Cardiac muscle cell (in vitro differentiated cells and primary cell): ENCODE results near the gene IFI6. TPM values are rescaled to one million over a fixed set of nuclear protein-coding genes. Genes with fewer than 3 reads are reported as not detected.
"Not testable (repeated sequence)": the region's sequence is repeated elsewhere in the genome, so short reads cannot be mapped to it uniquely, and the experiment has no call there.

Experiments used
- DNase-seq, 2 donors: peaks; one replicate each; pipeline versions ENCODE4 v3.0.0 to v3.0.0-alpha.2; 2010 to 2017; ENCODE audit warnings: low read depth in 1 of 2, low spot score in 1 of 2
- H3K27ac ChIP-seq: fragments of 200-600 bp; sonication (generic); 2 replicates; pipeline ENCODE4 v1.5.1; 2016
- H3K27me3 ChIP-seq: fragments of 200-600 bp; sonication (generic); 2 replicates; pipeline ENCODE4 v1.6.0; 2016; ENCODE audit warnings: control low read depth
- H3K36me3 ChIP-seq: fragments of 200-600 bp; sonication (generic); 2 replicates; pipeline ENCODE4 v1.5.1; 2016; ENCODE audit warnings: control low read depth
- H3K4me1 ChIP-seq: fragments of 200-600 bp; sonication (generic); 2 replicates; pipeline ENCODE4 v1.8.1; 2017; ENCODE audit warnings: low read depth, mild to moderate bottlenecking, mixed run types
- H3K4me3 ChIP-seq: fragments of 200-600 bp; sonication (generic); 2 replicates; pipeline ENCODE4 v1.5.1; 2016; ENCODE audit warnings: mild to moderate bottlenecking
- H3K9me3 ChIP-seq: fragments of 200-600 bp; sonication (generic); 2 replicates; pipeline ENCODE4 v1.5.1; 2017; ENCODE audit warnings: low read depth, mild to moderate bottlenecking, control low read depth
- CTCF ChIP-seq: IDR thresholded peaks from 2 replicates; pipeline ENCODE4 v1.5.1; 2012; ENCODE audit warnings: low read depth, mild to moderate bottlenecking, low read length
- polyA plus RNA-seq: library from polyadenylated mRNA; unstranded; fragments of >200 nt; fragmentation: Nextera tagmentation; extraction: Ambion mirVana; gene quantifications from 2 replicates; pipeline ENCODE4 v1.2.1, GENCODE V29; 2016
- total RNA-seq: library from RNA; depleted of rRNA; stranded (reverse); fragments of >200 nt; gene quantifications from 2 replicates; pipeline ENCODE4 v1.2.3, GENCODE V29; 2016

IFI6 gene
- total and polyA plus RNA-seq, 2 experiments from 2014 or later, result 30.4 to 35.2 TPM

DNA sequence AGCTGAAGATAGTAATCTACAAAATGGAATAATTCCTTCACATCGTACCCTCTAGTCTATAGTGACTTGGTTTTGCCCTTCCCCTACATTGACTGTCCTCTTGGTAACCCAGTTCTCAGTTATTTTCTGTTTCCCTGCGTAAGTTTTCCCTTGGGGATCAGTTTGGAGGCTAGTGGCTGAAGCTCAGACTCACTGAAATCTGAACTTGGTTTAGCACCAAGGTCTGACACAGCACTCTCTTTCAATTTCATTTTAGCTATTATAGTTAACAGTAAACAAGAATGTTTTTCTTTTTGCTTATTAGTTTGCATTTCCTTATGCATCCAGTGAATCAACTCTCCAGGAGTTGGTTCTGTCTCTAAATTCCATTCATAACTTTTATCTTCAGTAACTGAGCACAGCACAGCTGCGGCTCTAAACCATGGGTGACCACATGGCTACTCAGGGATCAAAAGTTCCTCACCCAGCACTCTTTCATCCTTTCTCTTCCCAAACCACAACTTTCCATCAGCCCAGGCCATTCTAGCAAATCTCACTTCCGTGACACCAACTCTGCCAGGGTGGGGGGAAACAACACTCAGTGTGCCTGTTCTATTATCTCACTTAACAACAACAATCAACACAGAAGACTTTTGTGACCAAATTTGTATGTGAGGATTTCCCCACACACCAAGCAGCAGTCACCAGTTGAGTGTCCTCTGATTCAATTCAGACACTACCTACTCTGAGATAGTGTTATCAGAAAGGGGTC, 17.6 kb upstream of the IFI6 start:
- Histone ChIP-seq H3K27ac (no peak overlapping the region), H3K4me3 (no peak overlapping the region), H3K4me1 (no peaks in the 10 kb centered on the region), H3K9me3 (no peaks in the 10 kb centered on the region), H3K36me3 (no peaks in the 10 kb centered on the region), H3K27me3 (no peaks in the 10 kb centered on the region)
- DNase-seq, result peak in 1 of 2 donors; percentile 64
- no peak for TF ChIP-seq CTCF

GRCh38 chr1:27687906-27688305, 15.9 kb upstream of the IFI6 start:
- no peak for DNase-seq
- no peak for TF ChIP-seq CTCF
- H3K4me3 ChIP-seq, result no peak overlapping the region
- no peaks in the 10 kb centered on the region for H3K27me3 ChIP-seq
- no peak overlapping the region for H3K27ac ChIP-seq
- H3K4me1 ChIP-seq, result no peaks in the 10 kb centered on the region
- H3K36me3 ChIP-seq, result no peaks in the 10 kb centered on the region
- no peaks in the 10 kb centered on the region for H3K9me3 ChIP-seq

- H3K27ac ChIP-seq, result no peak overlapping the region
- no peak for TF ChIP-seq CTCF
- H3K27me3 ChIP-seq, result no peaks in the 10 kb centered on the region
- no peaks in the 10 kb centered on the region for H3K9me3 ChIP-seq
- no peak for DNase-seq
- H3K4me3 ChIP-seq, result no peak overlapping the region
- no peaks in the 10 kb centered on the region for H3K4me1 ChIP-seq
- H3K36me3 ChIP-seq, result no peaks in the 10 kb centered on the region
These were observed 14.4 kb upstream of the IFI6 start for GRCh38 chr1:27686223-27686990.

DNA sequence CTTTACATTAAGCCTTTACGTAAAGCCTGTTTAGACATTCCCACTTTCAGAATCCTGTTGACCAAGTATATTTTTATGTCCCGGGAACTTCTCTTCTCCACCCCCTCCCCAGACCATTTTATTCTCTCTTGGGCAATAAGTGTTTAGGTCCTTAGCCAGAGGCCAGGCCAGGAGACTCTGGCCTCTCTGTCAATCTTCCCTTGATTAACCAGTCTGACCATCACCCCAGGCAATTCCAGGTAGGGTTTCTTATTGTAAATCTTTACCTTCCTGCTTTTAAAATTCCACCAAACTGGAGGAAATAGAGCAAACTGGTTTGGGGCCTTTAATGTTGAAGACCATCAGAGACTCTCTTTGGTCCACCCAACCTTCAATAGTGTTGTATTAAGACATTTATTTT, 12.2 kb upstream of the IFI6 start:
- Histone ChIP-seq H3K27me3 (no peaks in the 10 kb centered on the region), H3K9me3 (no peaks in the 10 kb centered on the region), H3K36me3 (no peaks in the 10 kb centered on the region), H3K27ac (no peak overlapping the region), H3K4me1 (no peaks in the 10 kb centered on the region), H3K4me3 (no peak overlapping the region)
- DNase-seq, result no peak
- no peak for TF ChIP-seq CTCF

GRCh38 chr1:27682351-27682944, 10.5 kb upstream of the IFI6 start:
- H3K27ac ChIP-seq, result no peak overlapping the region
- DNase-seq, result no peak
- H3K4me3 ChIP-seq, result no peak overlapping the region
- no peaks in the 10 kb centered on the region for H3K36me3 ChIP-seq
- TF ChIP-seq CTCF, result no peak
- H3K27me3 ChIP-seq, result no peaks in the 10 kb centered on the region
- no peaks in the 10 kb centered on the region for H3K9me3 ChIP-seq
- no peaks in the 10 kb centered on the region for H3K4me1 ChIP-seq

DNA sequence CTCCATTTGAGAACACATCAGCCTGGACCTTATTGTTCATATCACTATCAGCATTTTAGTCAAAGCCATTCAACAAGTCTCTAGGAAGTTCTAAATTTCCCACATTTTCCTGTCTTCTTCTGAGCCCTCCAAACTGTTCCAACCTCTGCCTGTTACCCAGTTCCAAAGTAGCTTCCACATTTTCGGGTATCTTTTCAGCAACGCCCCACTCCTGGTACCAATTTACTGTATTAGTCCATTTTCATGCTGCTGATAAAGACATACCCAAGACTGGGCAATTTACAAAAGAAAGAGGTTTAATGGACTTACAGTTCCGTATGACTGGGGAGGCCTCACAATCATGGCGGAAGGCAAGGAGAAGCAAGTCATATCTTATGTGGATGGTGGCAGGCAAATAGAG, 9.6 kb upstream of the IFI6 start:
- not testable (repeated sequence) for H3K27ac ChIP-seq, H3K4me1 ChIP-seq, H3K4me3 ChIP-seq, DNase-seq, H3K36me3 ChIP-seq, H3K27me3 ChIP-seq, H3K9me3 ChIP-seq

DNA sequence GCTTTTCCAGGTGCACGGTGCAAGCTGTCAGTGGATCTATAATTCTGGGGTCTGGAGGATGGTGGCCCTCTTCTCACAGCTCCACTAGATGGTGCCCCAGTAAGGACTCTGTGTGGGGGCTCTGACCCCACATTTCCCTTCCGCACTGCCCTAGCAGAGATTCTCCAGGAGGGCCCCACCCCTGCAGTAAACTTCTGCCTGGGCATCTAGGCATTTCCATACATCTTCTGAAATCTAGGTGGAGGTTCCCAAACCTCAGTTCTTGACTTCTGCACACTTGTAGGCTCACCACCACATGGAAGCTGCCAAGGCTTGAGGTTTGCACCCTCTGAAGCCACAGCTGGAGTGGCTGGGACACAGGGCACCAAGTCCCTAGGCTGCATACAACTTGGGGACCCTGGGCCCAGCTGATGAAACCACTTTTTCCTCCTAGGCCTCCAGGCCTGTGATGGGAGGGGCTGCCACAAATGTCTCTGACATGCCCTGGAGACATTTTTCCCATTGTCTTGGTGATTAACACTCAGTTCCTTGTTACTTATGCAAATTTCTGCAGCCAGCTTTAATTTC, 8.3 kb upstream of the IFI6 start:
- not testable (repeated sequence) for DNase-seq, H3K36me3 ChIP-seq, H3K9me3 ChIP-seq

More for the DNA sequence above, 8.3 kb upstream of the IFI6 start:
- H3K27me3 ChIP-seq, H3K4me1 ChIP-seq, H3K27ac ChIP-seq, H3K4me3 ChIP-seq: not testable (repeated sequence)
